ENCODE results near the gene GOLGA6B. TPM values are rescaled to one million over a fixed set of nuclear protein-coding genes. Genes with fewer than 3 reads are reported as not detected.
A peak's percentile ranks its signal among the peaks of the same experiment; 100 is the strongest.
"Not testable (repeated sequence)": the region's sequence is repeated elsewhere in the genome, so short reads cannot be mapped to it uniquely, and the experiment has no call there.

The GOLGA6B gene
- polyA plus RNA-seq, 1 donor, result not detected

GRCh38 chr15:72669803-72670202 is 15.3 kb downstream of the GOLGA6B start:
- DNase-seq, result not testable (repeated sequence)

GRCh38 chr15:72670656-72671352 is 16.3 kb downstream of the GOLGA6B start:
- peak; percentile 45 for DNase-seq

DNA sequence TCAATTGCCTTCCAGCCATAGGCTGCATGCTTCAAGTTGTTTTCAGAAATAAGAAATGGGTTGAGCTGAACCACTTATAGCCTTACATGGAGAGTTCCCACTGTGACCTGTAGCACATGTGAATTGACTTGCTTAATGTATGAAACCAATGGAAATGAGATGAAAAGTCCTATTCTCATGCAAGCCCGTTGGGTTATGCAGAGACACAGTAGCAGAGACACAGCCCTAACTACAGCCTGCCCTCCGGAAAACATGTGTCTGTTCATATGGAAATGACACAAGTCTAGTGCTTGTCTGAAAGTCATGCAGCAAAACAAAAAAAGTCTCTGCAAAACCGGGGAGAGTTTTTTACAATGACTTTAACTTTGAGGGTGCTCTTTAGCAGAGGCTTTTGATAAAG is 17.0 kb downstream of the GOLGA6B start:
- DNase-seq, result no peak

DNA sequence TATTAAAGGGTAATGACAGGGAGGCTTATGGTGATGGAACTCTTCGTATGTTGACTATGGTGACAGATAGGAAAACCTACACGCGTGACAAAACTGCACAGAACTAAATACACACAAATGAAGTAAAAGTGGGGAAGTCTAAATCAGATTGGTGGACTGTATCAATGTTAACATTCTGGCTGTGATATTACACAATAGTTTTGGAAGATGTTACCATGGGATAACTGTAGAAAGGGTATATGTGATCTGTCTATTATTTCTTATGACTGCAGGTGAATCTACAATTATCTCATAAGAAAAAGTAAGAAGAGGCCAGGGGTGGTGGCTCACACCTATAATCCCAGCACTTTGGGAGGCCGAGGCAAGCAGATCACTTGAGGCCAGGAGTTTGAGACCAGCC is 22.3 kb downstream of the GOLGA6B start:
- no peak for DNase-seq

DNA sequence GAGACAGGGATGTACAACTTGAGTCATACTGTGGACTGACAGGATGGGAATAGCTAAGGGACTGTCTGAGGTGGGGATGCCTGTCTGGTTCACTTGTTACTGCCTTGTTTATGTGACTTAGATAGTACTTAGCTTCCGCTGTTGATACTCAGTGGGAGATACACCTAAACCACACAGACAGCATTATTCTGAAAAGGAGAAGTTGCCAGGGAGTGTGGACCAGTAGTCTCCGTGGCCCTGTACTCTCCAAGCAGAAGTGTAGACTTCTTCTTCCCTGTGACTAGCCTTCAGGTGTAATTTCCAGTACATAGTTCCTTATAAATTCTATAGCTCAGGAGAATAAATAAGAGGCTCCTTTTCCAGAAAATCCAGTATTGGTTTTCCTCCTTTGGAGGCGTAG is 26.4 kb downstream of the GOLGA6B start:
- no peak for DNase-seq

- no peak for DNase-seq
Observed at GRCh38 chr15:72682772-72683171, 28.3 kb downstream of the GOLGA6B start.

- DNase-seq, result peak; percentile 5
Observed at GRCh38 chr15:72685301-72685924, 30.9 kb downstream of the GOLGA6B start.

DNA sequence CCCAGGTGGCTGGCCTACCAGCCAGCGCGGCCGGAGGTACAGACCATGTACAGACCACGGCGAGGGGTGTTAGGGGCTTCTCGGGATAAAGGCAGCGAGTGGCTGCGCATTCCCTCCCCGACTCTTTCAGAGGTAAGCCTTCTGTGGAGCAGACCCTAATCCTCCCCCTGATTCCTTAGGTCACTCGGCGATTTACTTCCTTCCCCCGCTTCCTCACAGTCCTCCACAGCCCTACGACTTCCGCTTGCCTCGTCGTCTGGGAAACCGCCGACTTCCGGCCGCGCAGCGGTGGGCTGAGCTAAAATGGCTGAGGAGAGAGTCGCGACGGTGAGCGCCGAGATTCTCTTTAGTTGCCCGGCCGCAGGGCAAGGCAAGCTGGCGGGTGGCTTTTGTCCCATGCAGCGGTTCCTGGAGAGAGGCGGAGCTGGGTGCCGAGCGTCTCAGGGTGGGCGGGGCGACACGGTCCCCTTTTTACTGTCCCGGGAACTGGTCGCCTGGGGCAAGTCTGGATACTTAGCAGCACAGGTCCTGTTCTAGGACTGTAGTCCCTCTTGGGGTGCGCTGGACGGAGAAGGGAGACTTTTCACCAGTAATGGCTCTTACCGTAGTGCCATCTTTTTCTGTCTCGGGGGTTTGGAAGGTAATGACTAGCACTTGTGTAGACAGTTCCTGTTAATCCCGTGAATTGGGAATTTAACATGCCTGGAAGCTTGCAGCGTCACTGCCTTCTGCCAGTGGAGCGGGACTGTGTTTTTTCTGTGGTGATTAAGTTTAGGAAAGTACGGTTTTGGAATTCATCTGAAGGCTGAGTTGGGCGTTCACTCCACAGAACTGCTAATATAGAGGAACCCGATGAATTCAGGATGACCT is 31.7 kb downstream of the GOLGA6B start, which contains the start of the genes BBS4 and HIGD2B:
Gene BBS4, plus strand, starts transcription at position 283 of the 870 bp plus-strand sequence. Its CDS starts 21 bp downstream, at position 304.
Gene HIGD2B, minus strand, starts transcription at position 258 of the 870 bp plus-strand sequence. CDS start 9,808 bp downstream, outside the sequence.
- DNase-seq, result peak; percentile 93

DNA sequence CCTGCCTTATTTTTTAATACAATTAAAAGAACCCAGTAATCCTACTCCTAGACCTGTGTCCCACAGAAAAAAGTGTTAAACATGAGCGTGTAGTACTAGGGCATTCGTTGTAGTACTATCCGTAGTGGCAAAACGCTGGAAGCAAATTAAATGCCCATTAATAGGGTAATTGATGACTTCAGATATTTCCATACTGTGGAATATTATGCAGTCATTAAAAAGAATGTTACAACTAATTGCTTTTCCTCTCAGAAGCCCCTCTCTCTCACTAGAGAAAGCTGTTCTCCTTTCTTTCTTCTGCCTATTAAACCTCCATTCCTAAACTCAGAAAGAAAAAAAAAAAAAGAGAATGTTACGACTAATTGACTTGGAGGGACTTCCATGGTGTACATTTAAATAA is 34.2 kb downstream of the GOLGA6B start:
- DNase-seq, result no peak

DNA sequence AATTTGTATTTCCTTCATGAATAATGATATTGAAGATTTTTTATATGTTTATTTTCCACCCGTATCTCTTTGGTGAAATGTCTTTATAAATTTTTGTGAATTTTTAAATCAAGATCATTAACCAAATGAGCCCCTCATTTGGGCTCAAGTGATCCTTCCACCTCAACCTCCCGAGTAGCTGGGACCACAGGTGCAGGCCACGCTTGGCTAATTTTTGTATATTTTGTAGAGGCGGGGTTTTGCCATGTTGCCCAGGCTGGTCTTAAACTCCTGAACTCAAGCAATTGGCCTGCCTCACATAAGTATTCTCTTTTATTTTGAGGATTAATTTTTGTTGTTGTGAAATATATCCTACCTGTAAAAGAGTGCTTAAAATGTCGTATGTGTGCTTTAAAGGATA is 36.4 kb downstream of the GOLGA6B start:
- no peak for DNase-seq

GRCh38 chr15:72698938-72699337 is 44.4 kb downstream of the GOLGA6B start:
- DNase-seq, result no peak

DNA sequence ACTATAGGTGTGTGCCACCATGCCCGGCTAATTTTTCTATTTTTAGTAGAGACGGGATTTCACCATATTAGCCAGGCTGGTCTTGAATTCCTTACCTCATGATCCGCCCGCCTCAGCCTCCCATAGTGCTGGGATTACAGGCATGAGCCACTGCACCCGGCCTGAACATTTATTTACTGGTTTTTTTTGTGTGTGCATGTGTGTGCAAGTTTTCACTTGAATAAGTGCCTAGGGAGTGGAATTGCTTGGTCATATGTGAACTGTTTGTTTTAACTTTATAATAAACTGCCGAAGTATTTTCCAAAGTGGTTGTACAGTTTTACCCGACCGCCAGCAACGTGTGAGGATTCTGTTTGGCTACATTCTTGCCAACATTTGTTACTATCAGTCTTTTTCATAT is 45.6 kb downstream of the GOLGA6B start:
- no peak for DNase-seq

DNA sequence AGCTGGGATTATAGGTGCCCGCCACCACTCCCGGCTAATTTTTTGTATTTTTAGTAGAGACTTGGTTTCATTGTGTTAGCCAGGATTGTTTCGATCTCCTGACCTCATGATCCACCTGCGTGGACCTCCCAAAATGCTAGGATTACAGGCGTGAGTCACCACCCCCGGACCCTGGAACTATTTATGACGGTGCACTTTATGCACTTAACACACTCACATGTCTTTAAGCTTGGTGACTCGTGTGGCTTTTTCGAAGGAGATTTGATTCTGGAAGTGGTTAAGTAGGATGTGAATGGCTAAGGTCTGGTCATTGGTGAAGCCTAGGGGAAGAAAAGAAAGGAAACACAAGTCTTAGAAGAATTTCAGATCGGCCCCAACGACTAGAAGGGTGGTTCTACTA is 51.8 kb downstream of the GOLGA6B start:
- no peak for DNase-seq

DNA sequence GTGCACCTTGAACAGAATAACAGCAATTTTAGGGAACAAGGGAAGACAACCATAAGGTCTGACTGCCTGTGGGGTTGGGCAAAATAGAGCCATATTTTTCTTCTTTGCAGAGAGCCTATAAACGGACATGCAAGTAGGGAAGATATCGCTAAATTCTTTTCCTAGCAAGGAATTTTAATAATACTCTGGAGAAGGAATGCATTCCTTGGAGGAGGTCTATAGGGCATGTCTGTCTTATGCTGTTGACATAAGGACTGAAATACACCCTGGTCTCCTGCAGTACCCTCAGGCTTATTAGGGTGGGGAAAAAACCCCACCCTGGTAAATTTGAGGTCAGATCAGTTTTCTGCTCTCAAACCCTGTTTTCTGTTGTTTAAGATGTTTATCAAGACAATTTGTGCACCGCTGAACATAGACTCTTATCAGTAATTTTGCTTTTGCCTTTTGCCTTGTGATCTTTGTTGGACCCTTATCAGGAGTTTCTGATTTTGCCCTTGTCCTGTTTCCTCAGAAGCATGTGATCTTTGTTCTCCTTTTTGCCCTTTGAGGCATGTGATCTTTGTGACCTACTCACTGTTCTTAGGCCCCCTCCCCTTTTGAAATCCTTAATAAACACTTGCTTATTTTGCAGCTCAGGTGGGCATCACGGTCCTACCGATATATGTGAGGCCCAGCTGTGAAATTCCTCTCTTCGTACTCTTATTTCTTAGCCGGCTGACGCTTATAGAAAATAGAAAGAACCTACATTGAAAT is 54.2 kb downstream of the GOLGA6B start:
- not testable (repeated sequence) for DNase-seq

Other genes starting within 250 kb of the GOLGA6B start
- gene ARIH1, start 180.4 kb upstream of the GOLGA6B start, polyA plus RNA-seq (ENCODE audit: insufficient read length), result 133 TPM
- not detected for gene HIGD2B, start 31.5 kb downstream of the GOLGA6B start, polyA plus RNA-seq (ENCODE audit: insufficient read length)
- gene BBS4, start 31.5 kb downstream of the GOLGA6B start, polyA plus RNA-seq (ENCODE audit: insufficient read length), result 22.3 TPM
- 34.3 TPM for gene ADPGK, start 129.1 kb downstream of the GOLGA6B start, polyA plus RNA-seq (ENCODE audit: insufficient read length)